Type B pancreatic cell (in vitro differentiated cells): ENCODE data around the gene PVR. TPM values are rescaled to one million over a fixed set of nuclear protein-coding genes. Genes with fewer than 3 reads are reported as not detected.

Experiments
- DNase-seq: peaks from one replicate; pipeline ENCODE4 v3.0.0; 2021; ENCODE audit warnings: mixed read lengths; ENCODE audit not compliant: unreplicated experiment; ENCODE audit errors: extremely low spot score
- H3K27ac Mint-ChIP-seq: 2 replicates; pipeline ENCODE4 v1.8.0; 2021; ENCODE audit warnings: mild to moderate bottlenecking, mixed read lengths
- H3K27me3 Mint-ChIP-seq: 2 replicates; pipeline ENCODE4 v1.8.0; 2021; ENCODE audit warnings: mixed read lengths
- H3K36me3 Mint-ChIP-seq: 2 replicates; pipeline ENCODE4 v1.8.0; 2021; ENCODE audit warnings: mixed read lengths
- H3K4me1 Mint-ChIP-seq: one replicate; pipeline ENCODE4 v1.8.0; 2021; ENCODE audit warnings: mixed read lengths; ENCODE audit not compliant: unreplicated experiment
- H3K4me3 Mint-ChIP-seq: 2 replicates; pipeline ENCODE4 v1.8.0; 2021; ENCODE audit warnings: mild to moderate bottlenecking, mixed read lengths
- H3K9me3 Mint-ChIP-seq: 2 replicates; pipeline ENCODE4 v1.8.0; 2021; ENCODE audit warnings: mixed read lengths
- CTCF ChIP-seq: fragments of 200-600 bp; sonication (generic); conservative IDR thresholded peaks from 2 replicates; pipeline ENCODE4 v1.5.0; 2021; ENCODE audit warnings: antibody characterized with exemption, mild to moderate bottlenecking
- total RNA-seq: library from RNA; stranded (reverse); gene quantifications from 2 replicates; pipeline ENCODE4 v1.2.1, GENCODE V29; 2021; ENCODE audit warnings: low replicate concordance

The PVR gene
- total RNA-seq, 1 donor from 2014 or later, result 29.7 TPM

- no peak for TF ChIP-seq CTCF
- Mint-ChIP-seq H3K27me3 (peaks cover 52% of the 10 kb centered on the region), H3K27ac (no peak overlapping the region), H3K9me3 (no peaks in the 10 kb centered on the region), H3K4me3 (no peak overlapping the region), H3K4me1 (no peaks in the 10 kb centered on the region), H3K36me3 (no peaks in the 10 kb centered on the region)
- DNase-seq, result no peak
Measured at GRCh38 chr19:44600466-44600865, 43.2 kb upstream of the PVR start.

- peaks cover 40% of the 10 kb centered on the region for H3K27me3 Mint-ChIP-seq
- H3K4me3 Mint-ChIP-seq, result no peak overlapping the region
- no peak for DNase-seq
- H3K4me1 Mint-ChIP-seq, result no peaks in the 10 kb centered on the region
- no peaks in the 10 kb centered on the region for H3K36me3 Mint-ChIP-seq
- H3K27ac Mint-ChIP-seq, result no peak overlapping the region
- no peaks in the 10 kb centered on the region for H3K9me3 Mint-ChIP-seq
- no peak for TF ChIP-seq CTCF
Measured at GRCh38 chr19:44602081-44602480, 41.6 kb upstream of the PVR start.

- Mint-ChIP-seq H3K9me3 (no peaks in the 10 kb centered on the region), H3K27ac (no peak overlapping the region), H3K36me3 (no peaks in the 10 kb centered on the region), H3K27me3 (peaks cover 30% of the 10 kb centered on the region), H3K4me1 (no peaks in the 10 kb centered on the region), H3K4me3 (no peak overlapping the region)
- TF ChIP-seq CTCF, result no peak
- DNase-seq, result no peak
Measured at GRCh38 chr19:44603201-44603945, 40.3 kb upstream of the PVR start.

GRCh38 chr19:44604241-44604640 is 39.5 kb upstream of the PVR start:
- Mint-ChIP-seq H3K27ac (no peak overlapping the region), H3K4me3 (no peak overlapping the region), H3K4me1 (no peaks in the 10 kb centered on the region), H3K36me3 (no peaks in the 10 kb centered on the region), H3K9me3 (no peaks in the 10 kb centered on the region), H3K27me3 (peaks cover 30% of the 10 kb centered on the region)
- no peak for TF ChIP-seq CTCF
- DNase-seq, result no peak

GRCh38 chr19:44605547-44605946 is 38.2 kb upstream of the PVR start:
- Mint-ChIP-seq H3K4me1 (no peaks in the 10 kb centered on the region), H3K4me3 (no peak overlapping the region), H3K9me3 (no peaks in the 10 kb centered on the region), H3K27me3 (peaks cover 21% of the 10 kb centered on the region), H3K36me3 (no peaks in the 10 kb centered on the region), H3K27ac (no peak overlapping the region)
- DNase-seq, result no peak
- TF ChIP-seq CTCF, result no peak
